HCT116 (cell line): ENCODE measurements around the gene COMMD6. TPM values are rescaled to one million over a fixed set of nuclear protein-coding genes. Genes with fewer than 3 reads are reported as not detected.

ENCODE experiments used
- ATAC-seq: fragments of 200-7000 bp; cut with Tn5 transposase; 2 replicates; pipeline ENCODE4 v1.9.1; 2020; ENCODE audit warnings: mild to moderate bottlenecking, moderate library complexity
- BruUV-seq: library from RNA; stranded (reverse); fragments of 400-500 nt; replicated peaks from 2 replicates; lab custom pipeline; 2021; lab: Mats Ljungman, UMichigan
- CTCF ChIA-PET: fragments of 300-600 bp; sonication (Branson Sonifier 250); formaldehyde crosslinking; loops from one replicate; lab custom pipeline; 2021; ENCODE audit warnings: antibody characterized with exemption; lab: Charles Lee
- POLR2A ChIA-PET: fragments of 300-600, 350-600 bp; sonication (Branson Sonifier 250); formaldehyde crosslinking; loops from one replicate; lab custom pipeline; 2021; ENCODE audit warnings: antibody characterized with exemption; lab: Charles Lee
- RAD21 ChIA-PET, 2 experiments: fragments of 300-600 bp; sonication (Branson Sonifier 250); formaldehyde crosslinking; loops; one replicate each; lab custom pipeline; 2023; ENCODE audit warnings: low total read pairs in 2 of 2; ENCODE audit not compliant: uncharacterized antibody in 2 of 2, unreplicated experiment in 2 of 2, low non-redundant PET in 1 of 2; lab: Charles Lee
- DNase-seq: peaks from one replicate; pipeline ENCODE4 v3.0.0-alpha.2; 2010; ENCODE audit warnings: low read depth, low spot score
- H2AFZ ChIP-seq: fragments of 200-600 bp; shearing (Covaris generic), sonication (generic); 2 replicates; pipeline ENCODE4 v1.6.1; 2017; ENCODE audit warnings: low read depth, mixed run types, mixed read lengths, antibody characterized with exemption, low read length; ENCODE audit not compliant: poor library complexity, severe bottlenecking
- H3K27ac ChIP-seq: 2 replicates; pipeline ENCODE4 v1.5.1; 2012; ENCODE audit warnings: low read depth, low read length
- H3K27me3 ChIP-seq: fragments of 200-600 bp; sonication (generic); 2 replicates; pipeline ENCODE4 v1.6.1; 2016; ENCODE audit warnings: mixed run types, low read length, mixed read lengths; ENCODE audit not compliant: insufficient read depth
- H3K36me3 ChIP-seq, 2 experiments: fragments of 200-500 bp in 1 of 2; fragments of 200-600 bp in 1 of 2; sonication (Bioruptor generic) in 1 of 2; sonication (generic) in 1 of 2; 2 replicates each; pipeline versions ENCODE4 v1.5.1 to v1.6.1; 2014 to 2016; ENCODE audit warnings: low read length in 2 of 2, inconsistent platforms in 1 of 2, mixed read lengths in 1 of 2, mixed run types in 1 of 2; ENCODE audit not compliant: insufficient read depth in 2 of 2, control insufficient read depth in 1 of 2
- H3K4me1 ChIP-seq, 2 experiments: fragments of 200-600 bp in 1 of 2; sonication (generic) in 1 of 2; 2 replicates each; pipeline versions ENCODE4 v1.5.1 to v1.6.1; 2012 to 2017; ENCODE audit warnings: low read length in 2 of 2, inconsistent platforms in 1 of 2, mild to moderate bottlenecking in 1 of 2, mixed read lengths in 1 of 2, mixed run types in 1 of 2, moderate library complexity in 1 of 2; ENCODE audit not compliant: insufficient read depth in 2 of 2, control insufficient read depth in 1 of 2
- H3K4me2 ChIP-seq: fragments of 200-600 bp; sonication (generic); 2 replicates; pipeline ENCODE4 v1.6.1; 2017; ENCODE audit warnings: mixed run types, low read length, mixed read lengths
- H3K4me3 ChIP-seq, 2 experiments: fragments of 200-600 bp in 1 of 2; sonication (generic) in 1 of 2; replicated peaks in 1 of 2; 2 replicates each; pipeline ENCODE4 v1.5.1; 2011 to 2016; ENCODE audit warnings: low read length in 2 of 2, control low read depth in 1 of 2, low read depth in 1 of 2, mild to moderate bottlenecking in 1 of 2, mixed read lengths in 1 of 2, mixed run types in 1 of 2
- H3K79me2 ChIP-seq: fragments of 200-600 bp; sonication (generic); 2 replicates; pipeline ENCODE4 v1.6.1; 2017; ENCODE audit warnings: mild to moderate bottlenecking, mixed run types, low read length, moderate library complexity, mixed read lengths; ENCODE audit not compliant: insufficient read depth
- H3K9ac ChIP-seq: fragments of 200-600 bp; sonication (generic); 2 replicates; pipeline ENCODE4 v1.6.1; 2016; ENCODE audit warnings: low read length, mixed read lengths
- H3K9me2 ChIP-seq: fragments of 200-600 bp; sonication (generic), shearing (Covaris generic); 2 replicates; pipeline ENCODE4 v1.6.1; 2017; ENCODE audit warnings: mixed run types, mild to moderate bottlenecking, moderate library complexity; ENCODE audit not compliant: insufficient read depth
- H3K9me3 ChIP-seq, 2 experiments: fragments of 200-500 bp in 1 of 2; fragments of 200-600 bp in 1 of 2; sonication (Bioruptor generic) in 1 of 2; sonication (generic) in 1 of 2; 2 replicates each; pipeline ENCODE4 v1.6.1; 2014 to 2017; ENCODE audit warnings: low read length in 2 of 2, mixed read lengths in 2 of 2, inconsistent platforms in 1 of 2, low read depth in 1 of 2, mild to moderate bottlenecking in 1 of 2, mixed run types in 1 of 2, moderate library complexity in 1 of 2; ENCODE audit not compliant: control insufficient read depth in 1 of 2, insufficient read depth in 1 of 2
- H4K20me1 ChIP-seq: fragments of 200-600 bp; sonication (generic), shearing (Covaris generic); 2 replicates; pipeline ENCODE4 v1.6.1; 2017; ENCODE audit warnings: mixed run types, mild to moderate bottlenecking, moderate library complexity; ENCODE audit not compliant: insufficient read depth
- CBX3 ChIP-seq: IDR thresholded peaks from 2 replicates; pipeline ENCODE4 v1.6.1; 2012; ENCODE audit warnings: low read depth
- EGR1 ChIP-seq: IDR thresholded peaks from 2 replicates; pipeline ENCODE4 v1.6.1; 2012; ENCODE audit warnings: low read depth
- ELF1 ChIP-seq: IDR thresholded peaks from 2 replicates; pipeline ENCODE4 v1.6.1; 2012; ENCODE audit warnings: low read depth, borderline replicate concordance
- FOSL1 ChIP-seq: IDR thresholded peaks from 2 replicates; pipeline ENCODE4 v1.6.1; 2012; ENCODE audit warnings: low read depth
- POLR2AphosphoS5 ChIP-seq: IDR thresholded peaks from 2 replicates; pipeline ENCODE4 v1.6.1; 2011; ENCODE audit warnings: mild to moderate bottlenecking, low read depth, low read length, moderate library complexity
- intact Hi-C: fragments of 100-400 bp; cut with micrococcal nuclease; formaldehyde crosslinking; loops from 2 replicates; pipeline ENCODE4 v1.10.0; 2022
- total RNA-seq: library from RNA; stranded (reverse); gene quantifications from one replicate; pipeline ENCODE4 v1.2.1, GENCODE V29; 2021; ENCODE audit not compliant: unreplicated experiment
- TF ChIP-seq, protein P1 (sequence below), 3 experiments: fragments of 200-600 bp in 1 of 3; sonication (generic) in 1 of 3; IDR thresholded peaks in 2 of 3; conservative IDR thresholded peaks in 1 of 3; 2 replicates each; pipeline ENCODE4 v1.5.1; 2012 to 2017; ENCODE audit warnings: low read depth in 2 of 3, low read length in 2 of 3, antibody characterized with exemption in 1 of 3, borderline replicate concordance in 1 of 3, control low read depth in 1 of 3, mild to moderate bottlenecking in 1 of 3, mixed read lengths in 1 of 3, mixed run types in 1 of 3, moderate library complexity in 1 of 3; ENCODE audit not compliant: insufficient read depth in 1 of 3
- TF ChIP-seq, protein P2 (sequence below): IDR thresholded peaks from 2 replicates; pipeline ENCODE4 v1.6.1; 2012

COMMD6 gene
- total RNA-seq, 1 experiment from 2014 or later: 108 TPM

DNA sequence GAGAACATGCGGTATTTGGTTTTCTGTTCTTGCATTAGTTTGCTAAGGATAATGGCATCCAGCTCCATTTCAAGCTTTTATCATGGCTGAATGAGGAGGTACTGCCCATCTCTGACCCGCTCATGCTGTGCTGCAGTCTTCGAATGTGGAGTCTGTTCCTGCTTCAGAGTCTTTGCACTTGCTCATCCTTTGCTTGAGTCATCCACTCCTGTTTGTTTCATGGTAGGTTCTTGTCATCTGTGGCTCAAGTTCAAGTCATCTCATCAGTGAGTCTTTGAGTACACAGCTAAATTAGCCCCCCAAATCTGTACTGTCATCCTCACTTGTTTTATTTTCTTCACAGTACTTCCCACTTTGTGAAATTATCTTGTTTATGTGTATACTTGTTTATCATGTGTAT, 17.3 kb upstream of the COMMD6 start (continued):
- TF ChIP-seq, protein P1, sequence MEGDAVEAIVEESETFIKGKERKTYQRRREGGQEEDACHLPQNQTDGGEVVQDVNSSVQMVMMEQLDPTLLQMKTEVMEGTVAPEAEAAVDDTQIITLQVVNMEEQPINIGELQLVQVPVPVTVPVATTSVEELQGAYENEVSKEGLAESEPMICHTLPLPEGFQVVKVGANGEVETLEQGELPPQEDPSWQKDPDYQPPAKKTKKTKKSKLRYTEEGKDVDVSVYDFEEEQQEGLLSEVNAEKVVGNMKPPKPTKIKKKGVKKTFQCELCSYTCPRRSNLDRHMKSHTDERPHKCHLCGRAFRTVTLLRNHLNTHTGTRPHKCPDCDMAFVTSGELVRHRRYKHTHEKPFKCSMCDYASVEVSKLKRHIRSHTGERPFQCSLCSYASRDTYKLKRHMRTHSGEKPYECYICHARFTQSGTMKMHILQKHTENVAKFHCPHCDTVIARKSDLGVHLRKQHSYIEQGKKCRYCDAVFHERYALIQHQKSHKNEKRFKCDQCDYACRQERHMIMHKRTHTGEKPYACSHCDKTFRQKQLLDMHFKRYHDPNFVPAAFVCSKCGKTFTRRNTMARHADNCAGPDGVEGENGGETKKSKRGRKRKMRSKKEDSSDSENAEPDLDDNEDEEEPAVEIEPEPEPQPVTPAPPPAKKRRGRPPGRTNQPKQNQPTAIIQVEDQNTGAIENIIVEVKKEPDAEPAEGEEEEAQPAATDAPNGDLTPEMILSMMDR (IDR thresholded peaks at IDR 0.05 in 2 of 3, conservative IDR thresholded peaks at IDR 0.05 in 1 of 3; ENCODE audit: borderline replicate concordance in 1 of 3, insufficient read depth in 1 of 3, low read depth in 2 of 3, low read length in 2 of 3): no peak

DNA sequence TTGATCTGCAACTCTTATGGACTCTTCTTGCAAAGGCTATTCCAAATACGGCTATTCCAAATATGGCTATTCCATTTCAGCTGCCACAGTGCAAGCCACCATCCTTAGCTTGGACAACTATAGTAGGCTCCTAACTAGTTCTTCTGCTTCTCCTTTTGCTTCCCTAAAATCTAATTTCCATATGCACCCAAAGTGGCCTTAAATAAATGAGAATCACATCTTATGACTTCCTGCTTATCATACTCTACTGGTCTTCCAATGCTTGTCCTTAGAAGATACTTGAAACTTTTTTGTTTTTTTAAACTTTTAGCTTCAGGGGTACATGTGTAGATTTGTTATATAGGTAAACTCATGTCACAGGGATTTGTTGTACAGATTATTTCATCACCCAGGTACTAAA, 16.8 kb upstream of the COMMD6 start:
- Histone ChIP-seq H3K79me2 (peaks cover 29% of the 10 kb centered on the region), H3K4me3 (no peak overlapping the region), H4K20me1 (no peaks in the 10 kb centered on the region), H3K4me1 (peaks cover 5 to 9% of the 10 kb centered on the region in 2 experiments; a peak in 3 of 4 replicates), H3K4me2 (no peak overlapping the region), H3K9ac (no peak overlapping the region), H3K9me2 (no peaks in the 10 kb centered on the region), H2AFZ (no peak overlapping the region), H3K36me3 (no peaks in the 10 kb centered on the region), H3K27ac (no peak overlapping the region), H3K9me3 (no peaks in the 10 kb centered on the region), H3K27me3 (no peaks in the 10 kb centered on the region)
- ATAC-seq: no peak
- CTCF ChIA-PET: no interaction called here
- intact Hi-C loops: no loop called here
- TF ChIP-seq, protein P2, sequence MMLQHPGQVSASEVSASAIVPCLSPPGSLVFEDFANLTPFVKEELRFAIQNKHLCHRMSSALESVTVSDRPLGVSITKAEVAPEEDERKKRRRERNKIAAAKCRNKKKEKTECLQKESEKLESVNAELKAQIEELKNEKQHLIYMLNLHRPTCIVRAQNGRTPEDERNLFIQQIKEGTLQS: no peak
- TF ChIP-seq EGR1: no peak
- no peak for TF ChIP-seq FOSL1
- TF ChIP-seq POLR2AphosphoS5: no peak
- TF ChIP-seq ELF1: no peak
- TF ChIP-seq CBX3: no peak
- no peak for DNase-seq
- RAD21 ChIA-PET: no interaction called here
- BruUV-seq: no TSS peak
- POLR2A ChIA-PET: no interaction called here
